Measurements from ENCODE around the gene TRIO. TPM values are rescaled to one million over a fixed set of nuclear protein-coding genes. Genes with fewer than 3 reads are reported as not detected.

TRIO gene
- total RNA-seq, 1 donor, result 211 TPM

GRCh38 chr5:14171621-14172020, 28.5 kb downstream of the TRIO start:
- no peak overlapping the region for H3K4me3 ChIP-seq (ENCODE audit: low read depth, low read length)
- peak; percentile 56 for DNase-seq (ENCODE audit: low read depth)
- TF ChIP-seq, protein P1, sequence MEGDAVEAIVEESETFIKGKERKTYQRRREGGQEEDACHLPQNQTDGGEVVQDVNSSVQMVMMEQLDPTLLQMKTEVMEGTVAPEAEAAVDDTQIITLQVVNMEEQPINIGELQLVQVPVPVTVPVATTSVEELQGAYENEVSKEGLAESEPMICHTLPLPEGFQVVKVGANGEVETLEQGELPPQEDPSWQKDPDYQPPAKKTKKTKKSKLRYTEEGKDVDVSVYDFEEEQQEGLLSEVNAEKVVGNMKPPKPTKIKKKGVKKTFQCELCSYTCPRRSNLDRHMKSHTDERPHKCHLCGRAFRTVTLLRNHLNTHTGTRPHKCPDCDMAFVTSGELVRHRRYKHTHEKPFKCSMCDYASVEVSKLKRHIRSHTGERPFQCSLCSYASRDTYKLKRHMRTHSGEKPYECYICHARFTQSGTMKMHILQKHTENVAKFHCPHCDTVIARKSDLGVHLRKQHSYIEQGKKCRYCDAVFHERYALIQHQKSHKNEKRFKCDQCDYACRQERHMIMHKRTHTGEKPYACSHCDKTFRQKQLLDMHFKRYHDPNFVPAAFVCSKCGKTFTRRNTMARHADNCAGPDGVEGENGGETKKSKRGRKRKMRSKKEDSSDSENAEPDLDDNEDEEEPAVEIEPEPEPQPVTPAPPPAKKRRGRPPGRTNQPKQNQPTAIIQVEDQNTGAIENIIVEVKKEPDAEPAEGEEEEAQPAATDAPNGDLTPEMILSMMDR (IDR thresholded peaks at IDR 0.05; ENCODE audit: insufficient read depth, low read length), result no peak

DNA sequence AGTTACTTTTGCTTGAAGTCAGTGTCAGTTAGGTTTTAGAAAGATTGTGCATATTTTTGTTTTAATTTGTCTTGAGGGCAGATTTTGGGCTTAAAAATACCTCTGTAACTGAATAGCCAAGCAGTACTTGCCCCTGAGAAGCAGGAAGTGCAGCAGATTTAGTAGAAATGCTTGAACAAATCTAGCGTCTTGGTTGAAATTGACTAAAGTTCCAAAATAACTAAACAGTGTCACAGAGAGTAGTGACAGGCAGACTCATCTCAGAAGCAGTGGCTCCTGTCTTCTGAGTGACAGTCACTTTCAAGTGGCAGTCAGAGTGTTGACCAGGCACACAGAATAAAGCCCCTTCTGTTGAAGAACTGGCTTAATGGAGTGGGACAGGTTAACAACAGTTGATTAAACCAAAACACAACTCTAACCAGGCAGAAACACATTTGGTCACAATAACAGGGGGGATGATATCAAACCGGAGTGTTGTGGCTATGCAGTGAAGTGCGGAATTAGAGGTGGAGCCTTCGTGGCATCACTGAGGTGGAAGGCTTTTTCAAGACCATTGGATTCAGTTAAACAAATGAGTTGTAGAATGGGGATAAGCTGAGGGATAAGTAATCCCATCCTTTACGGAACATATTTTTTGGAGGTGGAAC, 29.1 kb downstream of the TRIO start:
- H3K4me3 ChIP-seq (ENCODE audit: low read depth, low read length), result no peak overlapping the region
- DNase-seq (ENCODE audit: low read depth), result no peak

GRCh38 chr5:14173377-14174229, 30.5 kb downstream of the TRIO start:
- no peak for DNase-seq (ENCODE audit: low read depth)
- H3K4me3 ChIP-seq (ENCODE audit: low read depth, low read length), result no peak overlapping the region
- TF ChIP-seq, protein P1 (IDR thresholded peaks at IDR 0.05; ENCODE audit: insufficient read depth, low read length), result no peak

More for the DNA sequence above, 29.1 kb downstream of the TRIO start:
- TF ChIP-seq, protein P1 (IDR thresholded peaks at IDR 0.05; ENCODE audit: insufficient read depth, low read length), result no peak

- no peak overlapping the region for H3K4me3 ChIP-seq (ENCODE audit: low read depth, low read length)
- DNase-seq (ENCODE audit: low read depth), result no peak
- TF ChIP-seq, protein P1 (IDR thresholded peaks at IDR 0.05; ENCODE audit: insufficient read depth, low read length), result no peak
These were observed 31.1 kb downstream of the TRIO start for GRCh38 chr5:14174230-14174636.

GRCh38 chr5:14175381-14175780, 32.2 kb downstream of the TRIO start:
- H3K4me3 ChIP-seq (ENCODE audit: low read depth, low read length), result no peak overlapping the region
- no peak for DNase-seq (ENCODE audit: low read depth)
- TF ChIP-seq, protein P1 (IDR thresholded peaks at IDR 0.05; ENCODE audit: insufficient read depth, low read length), result no peak

- H3K4me3 ChIP-seq (ENCODE audit: low read depth, low read length), result no peak overlapping the region
- TF ChIP-seq, protein P1 (IDR thresholded peaks at IDR 0.05; ENCODE audit: insufficient read depth, low read length), result no peak
- no peak for DNase-seq (ENCODE audit: low read depth)
These were observed 33.7 kb downstream of the TRIO start for GRCh38 chr5:14176888-14177287.
